ENCODE measurements around the gene DRC1. TPM values are rescaled to one million over a fixed set of nuclear protein-coding genes. Genes with fewer than 3 reads are reported as not detected.

Gene DRC1
- total and polyA plus RNA-seq, 2 of the 13 experiments (the other 11 are each of a cell fraction or from before 2014, with no cell fraction given): 0.07 TPM; not detected in 1

- TF ChIP-seq NFAT5 (CRISPR knock-in tag; IDR thresholded peaks at IDR 0.05) (no peak), FOXP1 (IDR thresholded peaks at IDR 0.05) (no peak), FOXP1 (CRISPR knock-in tag; IDR thresholded peaks at IDR 0.05) (peak; percentile 25; the same call in 1 of the 2 replicates), HMGXB4 (CRISPR knock-in tag; IDR thresholded peaks at IDR 0.05; ENCODE audit: borderline replicate concordance in 1 of 2, low read depth in 1 of 2) (peak; percentile 35 to 40; a peak in 2 of 4 replicates), ZNF770 (CRISPR knock-in tag; IDR thresholded peaks at IDR 0.05) (peak; percentile 77), FOXJ3 (CRISPR knock-in tag; IDR thresholded peaks at IDR 0.05; ENCODE audit: borderline replicate concordance) (no peak), POLR2G (IDR thresholded peaks at IDR 0.05; ENCODE audit: low read depth, low read length) (peak; percentile 53), ZNF350 (CRISPR knock-in tag; IDR thresholded peaks at IDR 0.05; ENCODE audit: borderline replicate concordance, low read depth) (no peak; the same call in 1 of the 2 replicates), HNRNPL (IDR thresholded peaks at IDR 0.05; ENCODE audit: low read depth, low read length) (peak; percentile 84), ZNF761 (CRISPR knock-in tag; conservative IDR thresholded peaks at IDR 0.05) (no peak), NFE2 (CRISPR knock-in tag; IDR thresholded peaks at IDR 0.05) (no peak), FOXK1 (CRISPR knock-in tag; IDR thresholded peaks at IDR 0.05; ENCODE audit: borderline replicate concordance, low read depth) (no peak), POGZ (CRISPR knock-in tag; IDR thresholded peaks at IDR 0.05) (peak; percentile 13; the same call in 1 of the 2 replicates), BCLAF1 (IDR thresholded peaks at IDR 0.05) (no peak), ZNF782 (CRISPR knock-in tag; IDR thresholded peaks at IDR 0.05; ENCODE audit: borderline replicate concordance) (peak; percentile 49; the same call in 1 of the 2 replicates), ZSCAN29 (CRISPR knock-in tag; conservative IDR thresholded peaks at IDR 0.05) (no peak)
Observed at GRCh38 chr2:26456440-26457250, 54.9 kb downstream of the DRC1 start (continued).
